HG03354 (cell line): ENCODE data around the gene SP110.

Source experiments
- ATAC-seq: cut with Tn5 transposase; IDR thresholded peaks from one replicate; pipeline ENCODE4 v1.9.1; 2021; ENCODE audit warnings: mild to moderate bottlenecking; ENCODE audit not compliant: unreplicated experiment, poor library complexity, severe bottlenecking

Gene SP110

GRCh38 chr2:230178546-230179485 lies 41.0 kb downstream of the SP110 start:
- ATAC-seq: no peak

GRCh38 chr2:230176996-230177395 lies 42.8 kb downstream of the SP110 start:
- ATAC-seq: no peak

- no peak for ATAC-seq
Observed at GRCh38 chr2:230174466-230174865, 45.3 kb downstream of the SP110 start.

GRCh38 chr2:230172852-230173251 lies 46.9 kb downstream of the SP110 start:
- ATAC-seq: no peak

- ATAC-seq: no peak
Observed at GRCh38 chr2:230172156-230172555, 47.6 kb downstream of the SP110 start.

GRCh38 chr2:230170532-230170931 lies 49.3 kb downstream of the SP110 start:
- ATAC-seq: no peak

- ATAC-seq: no peak
Observed at GRCh38 chr2:230166557-230167170, 53.1 kb downstream of the SP110 start.

- no peak for ATAC-seq
Observed at GRCh38 chr2:230164139-230164538, 55.6 kb downstream of the SP110 start.

- no peak for ATAC-seq
Observed at GRCh38 chr2:230162981-230163380, 56.8 kb downstream of the SP110 start.

GRCh38 chr2:230161184-230161583 lies 58.6 kb downstream of the SP110 start:
- ATAC-seq: no peak

- no peak for ATAC-seq
Observed at GRCh38 chr2:230160112-230160660, 59.6 kb downstream of the SP110 start.

- no peak for ATAC-seq
Observed at GRCh38 chr2:230158468-230158867, 61.3 kb downstream of the SP110 start.

- no peak for ATAC-seq
Observed at GRCh38 chr2:230156782-230157699, 62.7 kb downstream of the SP110 start.

GRCh38 chr2:230155359-230155758 lies 64.4 kb downstream of the SP110 start:
- no peak for ATAC-seq

- ATAC-seq: no peak
Observed at GRCh38 chr2:230153390-230153976, 66.3 kb downstream of the SP110 start.

GRCh38 chr2:230152334-230152733 lies 67.5 kb downstream of the SP110 start:
- ATAC-seq: no peak

- no peak for ATAC-seq
Observed at GRCh38 chr2:230144355-230144754, 75.4 kb downstream of the SP110 start.

- ATAC-seq: no peak
Observed at GRCh38 chr2:230140667-230141066, 79.1 kb downstream of the SP110 start.

- ATAC-seq: no peak
Observed at GRCh38 chr2:230137902-230138539, 81.8 kb downstream of the SP110 start.
